WTC11 (cell line): Measurements from ENCODE around the gene CORO2B.

Experiments used
- ZNF317 ChIP-seq: sonication (generic); formaldehyde crosslinking; IDR thresholded peaks from 2 replicates; pipeline ENCODE4 v1.8.1; 2023; ENCODE audit warnings: low read depth, mild to moderate bottlenecking, moderate library complexity, missing genetic modification reagents, borderline replicate concordance
- TF ChIP-seq, protein P1 (sequence below): fragments of 200-600 bp; IDR thresholded peaks from 2 replicates; pipeline ENCODE4 v1.8.0; 2022; ENCODE audit warnings: antibody characterized with exemption
- TF ChIP-seq, protein P2 (sequence below): fragments of 250-450 bp; sonication (Bioruptor Pico); IDR thresholded peaks from 2 replicates; pipeline ENCODE4 v1.9.0; 2021; ENCODE audit warnings: mild to moderate bottlenecking, borderline replicate concordance
- TF ChIP-seq, protein P3 (sequence below): fragments of 250-450 bp; sonication (Bioruptor Pico); conservative IDR thresholded peaks from 2 replicates; pipeline ENCODE4 v1.9.0; 2021; ENCODE audit warnings: mild to moderate bottlenecking

DNA sequence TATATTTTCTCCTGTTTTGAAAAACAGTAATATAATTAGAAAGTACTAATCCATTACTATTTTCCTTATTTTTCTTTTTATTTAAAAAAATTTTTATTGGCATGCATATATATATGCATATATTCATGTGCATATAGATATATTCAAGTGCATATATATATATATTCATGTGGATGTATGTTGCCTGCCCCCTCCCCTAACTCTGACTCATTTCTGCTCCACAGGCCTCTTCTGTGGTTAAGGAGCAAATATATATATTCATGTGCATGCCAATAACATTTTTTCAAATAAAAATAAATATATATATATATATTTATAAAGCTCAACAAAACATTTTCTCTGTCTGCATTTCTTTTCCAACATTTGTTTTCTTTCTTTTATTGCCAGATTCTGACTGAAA lies 13.6 kb upstream of the CORO2B start:
- TF ChIP-seq, protein P1, sequence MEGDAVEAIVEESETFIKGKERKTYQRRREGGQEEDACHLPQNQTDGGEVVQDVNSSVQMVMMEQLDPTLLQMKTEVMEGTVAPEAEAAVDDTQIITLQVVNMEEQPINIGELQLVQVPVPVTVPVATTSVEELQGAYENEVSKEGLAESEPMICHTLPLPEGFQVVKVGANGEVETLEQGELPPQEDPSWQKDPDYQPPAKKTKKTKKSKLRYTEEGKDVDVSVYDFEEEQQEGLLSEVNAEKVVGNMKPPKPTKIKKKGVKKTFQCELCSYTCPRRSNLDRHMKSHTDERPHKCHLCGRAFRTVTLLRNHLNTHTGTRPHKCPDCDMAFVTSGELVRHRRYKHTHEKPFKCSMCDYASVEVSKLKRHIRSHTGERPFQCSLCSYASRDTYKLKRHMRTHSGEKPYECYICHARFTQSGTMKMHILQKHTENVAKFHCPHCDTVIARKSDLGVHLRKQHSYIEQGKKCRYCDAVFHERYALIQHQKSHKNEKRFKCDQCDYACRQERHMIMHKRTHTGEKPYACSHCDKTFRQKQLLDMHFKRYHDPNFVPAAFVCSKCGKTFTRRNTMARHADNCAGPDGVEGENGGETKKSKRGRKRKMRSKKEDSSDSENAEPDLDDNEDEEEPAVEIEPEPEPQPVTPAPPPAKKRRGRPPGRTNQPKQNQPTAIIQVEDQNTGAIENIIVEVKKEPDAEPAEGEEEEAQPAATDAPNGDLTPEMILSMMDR = no peak
- TF ChIP-seq, protein P2, sequence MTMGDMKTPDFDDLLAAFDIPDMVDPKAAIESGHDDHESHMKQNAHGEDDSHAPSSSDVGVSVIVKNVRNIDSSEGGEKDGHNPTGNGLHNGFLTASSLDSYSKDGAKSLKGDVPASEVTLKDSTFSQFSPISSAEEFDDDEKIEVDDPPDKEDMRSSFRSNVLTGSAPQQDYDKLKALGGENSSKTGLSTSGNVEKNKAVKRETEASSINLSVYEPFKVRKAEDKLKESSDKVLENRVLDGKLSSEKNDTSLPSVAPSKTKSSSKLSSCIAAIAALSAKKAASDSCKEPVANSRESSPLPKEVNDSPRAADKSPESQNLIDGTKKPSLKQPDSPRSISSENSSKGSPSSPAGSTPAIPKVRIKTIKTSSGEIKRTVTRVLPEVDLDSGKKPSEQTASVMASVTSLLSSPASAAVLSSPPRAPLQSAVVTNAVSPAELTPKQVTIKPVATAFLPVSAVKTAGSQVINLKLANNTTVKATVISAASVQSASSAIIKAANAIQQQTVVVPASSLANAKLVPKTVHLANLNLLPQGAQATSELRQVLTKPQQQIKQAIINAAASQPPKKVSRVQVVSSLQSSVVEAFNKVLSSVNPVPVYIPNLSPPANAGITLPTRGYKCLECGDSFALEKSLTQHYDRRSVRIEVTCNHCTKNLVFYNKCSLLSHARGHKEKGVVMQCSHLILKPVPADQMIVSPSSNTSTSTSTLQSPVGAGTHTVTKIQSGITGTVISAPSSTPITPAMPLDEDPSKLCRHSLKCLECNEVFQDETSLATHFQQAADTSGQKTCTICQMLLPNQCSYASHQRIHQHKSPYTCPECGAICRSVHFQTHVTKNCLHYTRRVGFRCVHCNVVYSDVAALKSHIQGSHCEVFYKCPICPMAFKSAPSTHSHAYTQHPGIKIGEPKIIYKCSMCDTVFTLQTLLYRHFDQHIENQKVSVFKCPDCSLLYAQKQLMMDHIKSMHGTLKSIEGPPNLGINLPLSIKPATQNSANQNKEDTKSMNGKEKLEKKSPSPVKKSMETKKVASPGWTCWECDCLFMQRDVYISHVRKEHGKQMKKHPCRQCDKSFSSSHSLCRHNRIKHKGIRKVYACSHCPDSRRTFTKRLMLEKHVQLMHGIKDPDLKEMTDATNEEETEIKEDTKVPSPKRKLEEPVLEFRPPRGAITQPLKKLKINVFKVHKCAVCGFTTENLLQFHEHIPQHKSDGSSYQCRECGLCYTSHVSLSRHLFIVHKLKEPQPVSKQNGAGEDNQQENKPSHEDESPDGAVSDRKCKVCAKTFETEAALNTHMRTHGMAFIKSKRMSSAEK (CRISPR knock-in tag) = no peak
- TF ChIP-seq, protein P3, sequence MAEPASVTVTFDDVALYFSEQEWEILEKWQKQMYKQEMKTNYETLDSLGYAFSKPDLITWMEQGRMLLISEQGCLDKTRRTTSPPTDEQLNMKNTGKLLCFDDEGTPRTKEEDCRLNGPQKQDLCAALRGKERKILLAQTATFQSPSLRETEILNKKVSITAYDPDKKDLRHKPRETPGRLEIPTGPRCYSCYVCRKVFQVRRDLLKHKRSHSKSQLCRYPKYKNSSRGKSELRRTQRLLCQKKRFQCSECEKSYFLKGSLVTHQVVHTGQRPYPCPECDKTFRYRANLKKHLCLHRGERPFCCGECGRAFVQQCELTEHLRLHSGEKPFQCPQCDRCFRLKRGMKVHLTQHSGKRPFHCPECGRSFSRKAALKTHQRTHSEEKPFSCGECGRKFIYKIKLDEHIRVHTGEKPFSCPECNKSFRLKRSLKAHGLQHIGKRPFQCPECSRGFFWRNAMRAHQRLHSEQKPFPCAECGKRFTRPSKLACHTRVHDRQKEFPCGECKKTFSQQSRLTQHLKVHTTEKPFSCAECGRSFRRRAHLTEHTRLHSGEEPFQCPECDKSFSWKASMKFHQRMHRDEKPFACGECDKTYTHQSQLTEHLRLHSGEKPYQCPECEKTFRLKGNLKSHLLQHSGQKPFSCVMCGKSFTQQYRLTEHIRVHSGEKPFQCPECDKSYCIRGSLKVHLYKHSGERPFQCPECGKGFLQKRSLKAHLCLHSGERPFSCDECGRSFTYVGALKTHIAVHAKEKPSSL = no peak
- TF ChIP-seq ZNF317 (CRISPR knock-in tag) = no peak
